ENCODE results near the gene ZGPAT.

The ZGPAT gene

GRCh38 chr20:63745424-63745805, 37.6 kb downstream of the ZGPAT start:
- DNase-seq: no peak

- no peak for DNase-seq
Observed at GRCh38 chr20:63745961-63746731, 38.3 kb downstream of the ZGPAT start.

- no peak for DNase-seq
Observed at GRCh38 chr20:63746751-63747315, 39.0 kb downstream of the ZGPAT start.

- DNase-seq: no peak
Observed at GRCh38 chr20:63747622-63748069, 39.8 kb downstream of the ZGPAT start.

- DNase-seq: no peak
Observed at GRCh38 chr20:63748070-63748933, 40.5 kb downstream of the ZGPAT start.

- no peak for DNase-seq
Observed at GRCh38 chr20:63748934-63749270, 41.1 kb downstream of the ZGPAT start.

- no peak for DNase-seq
Observed at GRCh38 chr20:63749597-63750508, 42.0 kb downstream of the ZGPAT start.

GRCh38 chr20:63750807-63751470, 43.1 kb downstream of the ZGPAT start:
- no peak for DNase-seq

GRCh38 chr20:63751471-63752271, 43.8 kb downstream of the ZGPAT start:
- no peak for DNase-seq

- no peak for DNase-seq
Observed at GRCh38 chr20:63752411-63753101, 44.7 kb downstream of the ZGPAT start.

GRCh38 chr20:63753381-63753780, 45.5 kb downstream of the ZGPAT start:
- no peak for DNase-seq

- no peak for DNase-seq
Observed at GRCh38 chr20:63754008-63754407, 46.2 kb downstream of the ZGPAT start.

GRCh38 chr20:63755933-63756647, 48.3 kb downstream of the ZGPAT start:
- no peak for DNase-seq

GRCh38 chr20:63756648-63756991, 48.8 kb downstream of the ZGPAT start:
- no peak for DNase-seq

GRCh38 chr20:63758152-63758551, 50.3 kb downstream of the ZGPAT start:
- DNase-seq: no peak

- DNase-seq: no peak
Observed at GRCh38 chr20:63759377-63759901, 51.6 kb downstream of the ZGPAT start.

- DNase-seq: no peak
Observed at GRCh38 chr20:63765082-63765873, 57.4 kb downstream of the ZGPAT start.

- no peak for DNase-seq
Observed at GRCh38 chr20:63765902-63766301, 58.1 kb downstream of the ZGPAT start.
